ENCODE results near the gene EPM2A.

GRCh38 chr6:145713773-145714172 lies 21.5 kb downstream of the EPM2A start:
- TF ChIP-seq CTCF (conservative IDR thresholded peaks at IDR 0.05 in 1 of 2, IDR thresholded peaks at IDR 0.05 in 1 of 2; ENCODE audit: low read depth in 1 of 2, low read length in 2 of 2) (no peak), EZH2 (IDR thresholded peaks at IDR 0.05; ENCODE audit: low read length, missing control alignments) (no peak)
